ENCODE results near the gene PRR13.

- no peak for TF ChIP-seq ZFX (CRISPR knock-in tag; IDR thresholded peaks at IDR 0.05)
- no peak for TF ChIP-seq CTCF (IDR thresholded peaks at IDR 0.05 in 2 of 3, conservative IDR thresholded peaks at IDR 0.05 in 1 of 3; ENCODE audit: insufficient read depth in 2 of 3, low read depth in 1 of 3, low read length in 3 of 3)
Measured at GRCh38 chr12:53479331-53479730, 37.8 kb downstream of the PRR13 start.

Measured in K562 (cell line).